ENCODE measurements around the gene TGFBR1.

DNA sequence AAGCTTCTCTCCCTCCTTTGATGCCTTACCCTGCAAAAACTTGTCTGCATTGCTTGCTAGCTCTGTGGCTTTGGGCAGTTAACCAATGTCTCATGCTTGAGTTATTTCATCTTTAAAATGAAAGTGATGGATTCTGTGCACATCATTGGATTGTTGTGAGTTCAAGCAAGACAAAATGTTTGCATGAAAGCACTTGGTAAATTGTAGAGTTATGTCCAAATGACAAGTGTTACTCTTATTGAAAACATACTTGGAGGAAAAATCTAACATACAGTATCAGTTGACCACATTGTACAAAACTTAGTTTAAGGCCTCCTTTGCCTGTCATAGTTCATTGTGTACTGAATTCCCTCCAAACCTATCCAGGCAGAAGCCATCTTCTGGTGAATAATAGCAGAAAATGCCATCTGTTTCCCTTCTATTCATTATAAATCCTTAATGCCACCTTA is 30.0 kb downstream of the TGFBR1 start:
- TF ChIP-seq POLR2AphosphoS5 (IDR thresholded peaks at IDR 0.05; ENCODE audit: low read depth, low read length), result no peak
- TF ChIP-seq POLR2A (IDR thresholded peaks at IDR 0.05; ENCODE audit: low read depth, low read length), result no peak
- TF ChIP-seq SPI1 (IDR thresholded peaks at IDR 0.05; ENCODE audit: low read depth, low read length), result no peak
- no peak for TF ChIP-seq POU2F2 (IDR thresholded peaks at IDR 0.05; ENCODE audit: low read depth, low read length)
